A549 (cell line): ENCODE data around the gene ZNF497. TPM values are rescaled to one million over a fixed set of nuclear protein-coding genes. Genes with fewer than 3 reads are reported as not detected.
A peak's percentile ranks its signal among the peaks of the same experiment; 100 is the strongest.

Experiments
- ATAC-seq, 2 experiments: fragments of 200-7000 bp in 1 of 2; fragments of >200 bp in 1 of 2; cut with Nextera tagmentation in 1 of 2; cut with Tn5 transposase in 1 of 2; 3 replicates each; pipeline versions ENCODE4 v1.8.0 to v1.9.1; 2018 to 2020; ENCODE audit warnings: mild to moderate bottlenecking in 1 of 2, moderate library complexity in 1 of 2
- CTCF ChIA-PET: fragments of 300-600 bp; sonication (Branson Sonifier 250); formaldehyde crosslinking; extraction: SDS; loops from one replicate; lab custom pipeline; 2021; ENCODE audit warnings: antibody characterized with exemption, inconsistent platforms; lab: Yijun Ruan, JAX
- POLR2A ChIA-PET: fragments of 350-600 bp; formaldehyde crosslinking; extraction: SDS; loops from one replicate; lab custom pipeline; 2021; ENCODE audit warnings: antibody characterized with exemption, inconsistent platforms; lab: Yijun Ruan, JAX
- DNase-seq, 2 experiments: peaks; one replicate each; pipeline versions ENCODE4 v3.0.0 to v3.0.0-alpha.2; 2011 to 2016; ENCODE audit warnings: low read depth in 1 of 2, low spot score in 1 of 2
- FAIRE-seq: peaks from 2 replicates; lab custom pipeline; 2011; peaks lifted over from hg19 to GRCh38; lab: Jason Lieb, UNC
- H3K27ac ChIP-seq, 2 experiments: fragments of >200 bp; sonication (Bioruptor Twin); formaldehyde crosslinking; 3 replicates each; pipeline ENCODE4 v1.5.1; 2016 to 2017
- H3K4me1 ChIP-seq: fragments of >200 bp; sonication (Bioruptor Twin); formaldehyde crosslinking; 3 replicates; pipeline ENCODE4 v1.6.1; 2016
- H3K4me2 ChIP-seq: fragments of >200 bp; sonication (Bioruptor Twin); formaldehyde crosslinking; 3 replicates; pipeline ENCODE4 v1.6.1; 2016
- H3K4me3 ChIP-seq: fragments of >200 bp; sonication (Bioruptor Twin); formaldehyde crosslinking; 3 replicates; pipeline ENCODE4 v1.5.1; 2016
- H3K9me3 ChIP-seq: fragments of >200 bp; sonication (Bioruptor Twin); formaldehyde crosslinking; 3 replicates; pipeline ENCODE4 v1.6.1; 2016
- CBX2 ChIP-seq: fragments of 200-600 bp; sonication (generic); IDR thresholded peaks from 2 replicates; pipeline ENCODE4 v1.6.1; 2016; ENCODE audit warnings: low read depth, mild to moderate bottlenecking, borderline replicate concordance
- CBX8 ChIP-seq: fragments of 200-600 bp; sonication (generic); IDR thresholded peaks from 2 replicates; pipeline ENCODE4 v1.6.1; 2016
- CEBPB ChIP-seq, 2 experiments: fragments of >200 bp in 1 of 2; sonication (Bioruptor Twin) in 1 of 2; formaldehyde crosslinking in 1 of 2; IDR thresholded peaks; 2 replicates each; pipeline ENCODE4 v1.6.1; 2012 to 2016
- EHF ChIP-seq: fragments of 250-450 bp; sonication (Bioruptor Pico); IDR thresholded peaks from 2 replicates; pipeline ENCODE4 v1.5.0; 2020; ENCODE audit warnings: mild to moderate bottlenecking
- EP300 ChIP-seq, 2 experiments: fragments of >200 bp; sonication (Bioruptor Twin); formaldehyde crosslinking; IDR thresholded peaks; 2 replicates in 1 of 2; 3 replicates in 1 of 2; pipeline ENCODE4 v1.6.1; 2016 to 2017
- FOSB ChIP-seq: fragments of 250-450 bp; sonication (Bioruptor Pico); IDR thresholded peaks from 2 replicates; pipeline ENCODE4 v1.5.0; 2020; ENCODE audit warnings: mild to moderate bottlenecking, moderate library complexity
- FOXS1 ChIP-seq: fragments of 250-450 bp; sonication (Bioruptor Pico); IDR thresholded peaks from 2 replicates; pipeline ENCODE4 v1.5.0; 2020; ENCODE audit warnings: mild to moderate bottlenecking, moderate library complexity
- HEYL ChIP-seq: fragments of 250-450 bp; sonication (Bioruptor Pico); IDR thresholded peaks from 2 replicates; pipeline ENCODE4 v1.8.0; 2021; ENCODE audit warnings: mild to moderate bottlenecking, moderate library complexity
- HOXA7 ChIP-seq: fragments of 250-450 bp; sonication (Bioruptor Pico); IDR thresholded peaks from 2 replicates; pipeline ENCODE4 v1.5.0; 2020; ENCODE audit warnings: mild to moderate bottlenecking, moderate library complexity
- HOXB13 ChIP-seq: fragments of 250-450 bp; sonication (Bioruptor Pico); IDR thresholded peaks from 2 replicates; pipeline ENCODE4 v1.5.0; 2020; ENCODE audit warnings: low read depth, mild to moderate bottlenecking, moderate library complexity
- JUN ChIP-seq, 2 experiments: fragments of >200 bp; sonication (Bioruptor Twin); formaldehyde crosslinking; IDR thresholded peaks; 2 replicates in 1 of 2; 3 replicates in 1 of 2; pipeline ENCODE4 v1.6.1; 2016 to 2017
- JUNB ChIP-seq: fragments of >200 bp; sonication (Bioruptor Twin); formaldehyde crosslinking; IDR thresholded peaks from 2 replicates; pipeline ENCODE4 v1.6.1; 2016
- MAFK ChIP-seq: fragments of 450-650 bp; IDR thresholded peaks from 2 replicates; pipeline ENCODE4 v1.6.1; 2014; ENCODE audit not compliant: partially characterized antibody
- MAZ ChIP-seq: fragments of 150-350 bp; IDR thresholded peaks from 2 replicates; pipeline ENCODE4 v1.6.1; 2014; ENCODE audit warnings: antibody characterized with exemption, low read depth, low read length, borderline replicate concordance
- MYC ChIP-seq: IDR thresholded peaks from 2 replicates; pipeline ENCODE4 v1.6.1; 2012; ENCODE audit warnings: mild to moderate bottlenecking, inconsistent platforms, low read length, improper control_type of control experiment, borderline replicate concordance
- NFE2L2 ChIP-seq: fragments of 150-350 bp; conservative IDR thresholded peaks from 2 replicates; pipeline ENCODE4 v1.6.1; 2014; ENCODE audit warnings: low read length
- NPAS2 ChIP-seq: fragments of 250-450 bp; sonication (Bioruptor Pico); IDR thresholded peaks from 2 replicates; pipeline ENCODE4 v1.8.0; 2022; ENCODE audit warnings: mild to moderate bottlenecking, moderate library complexity, borderline replicate concordance
- POLR2A ChIP-seq: IDR thresholded peaks from 2 replicates; pipeline ENCODE4 v1.6.1; 2012; ENCODE audit warnings: mild to moderate bottlenecking, low read length
- POLR2AphosphoS2 ChIP-seq: conservative IDR thresholded peaks from 2 replicates; pipeline ENCODE4 v1.6.1; 2012; ENCODE audit warnings: low read length, improper control_type of control experiment, inconsistent platforms
- RAD21 ChIP-seq, 2 experiments: fragments of >200 bp in 1 of 2; sonication (Bioruptor Twin) in 1 of 2; formaldehyde crosslinking in 1 of 2; IDR thresholded peaks in 1 of 2; conservative IDR thresholded peaks in 1 of 2; 2 replicates in 1 of 2; 3 replicates in 1 of 2; pipeline ENCODE4 v1.6.1; 2012 to 2018; ENCODE audit warnings: inconsistent platforms in 1 of 2
- RARB ChIP-seq: fragments of 250-450 bp; sonication (Bioruptor Pico); IDR thresholded peaks from 2 replicates; pipeline ENCODE4 v1.8.0; 2021; ENCODE audit warnings: mild to moderate bottlenecking, moderate library complexity
- RFX5 ChIP-seq: fragments of 450-650 bp; IDR thresholded peaks from 2 replicates; pipeline ENCODE4 v1.7.1; 2014; ENCODE audit warnings: antibody characterized with exemption, mild to moderate bottlenecking, moderate library complexity
- RNF2 ChIP-seq: fragments of 200-600 bp; sonication (generic); IDR thresholded peaks from 2 replicates; pipeline ENCODE4 v1.6.1; 2016; ENCODE audit warnings: low read depth, mild to moderate bottlenecking, antibody characterized with exemption, moderate library complexity, borderline replicate concordance
- SMC3 ChIP-seq: fragments of >200 bp; sonication (Bioruptor Twin); formaldehyde crosslinking; IDR thresholded peaks from 3 replicates; pipeline ENCODE4 v1.6.1; 2018; ENCODE audit warnings: inconsistent platforms
- TP53 ChIP-seq: fragments of 250-450 bp; sonication (Bioruptor Pico); IDR thresholded peaks from 2 replicates; pipeline ENCODE4 v1.5.0; 2021; ENCODE audit warnings: mild to moderate bottlenecking, moderate library complexity
- ZFP36 ChIP-seq: fragments of 450-650 bp; IDR thresholded peaks from 2 replicates; pipeline ENCODE4 v1.6.1; 2014; ENCODE audit warnings: borderline replicate concordance; ENCODE audit not compliant: partially characterized antibody
- ZSCAN20 ChIP-seq: fragments of 250-450 bp; sonication (Bioruptor Pico); IDR thresholded peaks from 2 replicates; pipeline ENCODE4 v1.8.0; 2022; ENCODE audit warnings: mild to moderate bottlenecking, moderate library complexity
- WGBS: methylation state at CpG from one replicate; pipeline ENCODE4 v1.1.6; 2017; ENCODE audit errors: missing lambda C conversion rate; 5-methylcytosine and 5-hydroxymethylcytosine counted together
- polyA plus RNA-seq, 4 experiments: library from polyadenylated mRNA; depleted of rRNA in 3 of 4; stranded (reverse); fragments of >200 nt; fragmentation: RNase III in 1 of 4; extraction: RNeasy Plus Mini Kit Qiagen cat#74134 plus additional on column Dnase treatment in 1 of 4; gene quantifications; 2 replicates in 3 of 4; 3 replicates in 1 of 4; pipeline ENCODE4 v1.2.3, GENCODE V29; 2011 to 2017
- TF ChIP-seq, protein P1 (sequence below): fragments of 200-600 bp; sonication (generic); IDR thresholded peaks from 2 replicates; pipeline ENCODE4 v1.6.1; 2016; ENCODE audit warnings: antibody characterized with exemption, mild to moderate bottlenecking, moderate library complexity
- TF ChIP-seq, protein P2 (sequence below): fragments of 250-450 bp; sonication (Bioruptor Pico); IDR thresholded peaks from 2 replicates; pipeline ENCODE4 v1.5.0; 2021; ENCODE audit warnings: mild to moderate bottlenecking, moderate library complexity, borderline replicate concordance
- TF ChIP-seq, protein P3 (sequence below): fragments of >200 bp; sonication (Bioruptor Twin); formaldehyde crosslinking; IDR thresholded peaks from 3 replicates; pipeline ENCODE4 v1.5.1; 2016

ZNF497 gene
- polyA plus RNA-seq, 2 of the 4 experiments (the other 2 are of a cell fraction) = 1.1 to 2.0 TPM

DNA sequence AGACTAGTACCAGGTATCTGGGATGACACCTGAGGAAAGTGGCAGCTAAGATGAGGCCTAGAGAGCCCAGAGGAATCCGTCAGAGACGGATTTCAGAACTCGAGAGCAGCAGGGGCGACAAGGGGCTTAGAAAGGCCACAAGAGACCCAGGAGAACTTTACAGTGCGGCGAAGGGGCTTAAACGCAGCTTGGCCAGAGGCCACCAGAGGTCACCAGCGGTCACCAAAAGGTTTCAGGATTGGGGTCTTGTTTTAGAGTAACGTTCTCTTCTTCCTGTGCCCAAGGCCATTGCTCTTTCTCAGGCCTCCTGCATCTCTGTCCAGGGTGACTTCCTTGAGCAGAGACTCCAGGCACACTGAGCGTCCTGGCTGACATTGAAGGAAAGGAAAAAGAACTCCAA is 33.6 kb downstream of the ZNF497 start:
- ChIA-PET POLR2A (no interaction called here), CTCF (interaction anchor here (0.7 to 3.3 kb wide), 3 partner anchors 19 to 191 kb away, joined by 3 to 13 read pairs (median 3); partner anchors contain the start of gene ZBTB45)
- H3K9me3 ChIP-seq = peaks cover 11% of the 10 kb centered on the region; the same call in 1 of the 3 replicates
- FAIRE-seq (no peak), ATAC-seq (no peak), DNase-seq (peak in 1 of 2 experiments; percentile 44)
- WGBS = 74% methylated on average over 10 of the region's 10 CpGs
- H3K4me1 ChIP-seq = peaks cover 13% of the 10 kb centered on the region; the same call in 2 of the 3 replicates
- H3K4me2 ChIP-seq = no peak overlapping the region
- TF ChIP-seq RAD21 (conservative IDR thresholded peaks at IDR 0.05 in 1 of 2, IDR thresholded peaks at IDR 0.05 in 1 of 2) (peak; percentile 20 to 46; a peak in 2 of 5 replicates), SMC3 (0 out of 3 replicates have a peak, but pooled peaks have one; percentile 22)
- TF ChIP-seq, protein P1, sequence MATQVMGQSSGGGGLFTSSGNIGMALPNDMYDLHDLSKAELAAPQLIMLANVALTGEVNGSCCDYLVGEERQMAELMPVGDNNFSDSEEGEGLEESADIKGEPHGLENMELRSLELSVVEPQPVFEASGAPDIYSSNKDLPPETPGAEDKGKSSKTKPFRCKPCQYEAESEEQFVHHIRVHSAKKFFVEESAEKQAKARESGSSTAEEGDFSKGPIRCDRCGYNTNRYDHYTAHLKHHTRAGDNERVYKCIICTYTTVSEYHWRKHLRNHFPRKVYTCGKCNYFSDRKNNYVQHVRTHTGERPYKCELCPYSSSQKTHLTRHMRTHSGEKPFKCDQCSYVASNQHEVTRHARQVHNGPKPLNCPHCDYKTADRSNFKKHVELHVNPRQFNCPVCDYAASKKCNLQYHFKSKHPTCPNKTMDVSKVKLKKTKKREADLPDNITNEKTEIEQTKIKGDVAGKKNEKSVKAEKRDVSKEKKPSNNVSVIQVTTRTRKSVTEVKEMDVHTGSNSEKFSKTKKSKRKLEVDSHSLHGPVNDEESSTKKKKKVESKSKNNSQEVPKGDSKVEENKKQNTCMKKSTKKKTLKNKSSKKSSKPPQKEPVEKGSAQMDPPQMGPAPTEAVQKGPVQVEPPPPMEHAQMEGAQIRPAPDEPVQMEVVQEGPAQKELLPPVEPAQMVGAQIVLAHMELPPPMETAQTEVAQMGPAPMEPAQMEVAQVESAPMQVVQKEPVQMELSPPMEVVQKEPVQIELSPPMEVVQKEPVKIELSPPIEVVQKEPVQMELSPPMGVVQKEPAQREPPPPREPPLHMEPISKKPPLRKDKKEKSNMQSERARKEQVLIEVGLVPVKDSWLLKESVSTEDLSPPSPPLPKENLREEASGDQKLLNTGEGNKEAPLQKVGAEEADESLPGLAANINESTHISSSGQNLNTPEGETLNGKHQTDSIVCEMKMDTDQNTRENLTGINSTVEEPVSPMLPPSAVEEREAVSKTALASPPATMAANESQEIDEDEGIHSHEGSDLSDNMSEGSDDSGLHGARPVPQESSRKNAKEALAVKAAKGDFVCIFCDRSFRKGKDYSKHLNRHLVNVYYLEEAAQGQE = no peak
- H3K27ac ChIP-seq = no peak overlapping the region
- H3K4me3 ChIP-seq = no peak overlapping the region

DNA sequence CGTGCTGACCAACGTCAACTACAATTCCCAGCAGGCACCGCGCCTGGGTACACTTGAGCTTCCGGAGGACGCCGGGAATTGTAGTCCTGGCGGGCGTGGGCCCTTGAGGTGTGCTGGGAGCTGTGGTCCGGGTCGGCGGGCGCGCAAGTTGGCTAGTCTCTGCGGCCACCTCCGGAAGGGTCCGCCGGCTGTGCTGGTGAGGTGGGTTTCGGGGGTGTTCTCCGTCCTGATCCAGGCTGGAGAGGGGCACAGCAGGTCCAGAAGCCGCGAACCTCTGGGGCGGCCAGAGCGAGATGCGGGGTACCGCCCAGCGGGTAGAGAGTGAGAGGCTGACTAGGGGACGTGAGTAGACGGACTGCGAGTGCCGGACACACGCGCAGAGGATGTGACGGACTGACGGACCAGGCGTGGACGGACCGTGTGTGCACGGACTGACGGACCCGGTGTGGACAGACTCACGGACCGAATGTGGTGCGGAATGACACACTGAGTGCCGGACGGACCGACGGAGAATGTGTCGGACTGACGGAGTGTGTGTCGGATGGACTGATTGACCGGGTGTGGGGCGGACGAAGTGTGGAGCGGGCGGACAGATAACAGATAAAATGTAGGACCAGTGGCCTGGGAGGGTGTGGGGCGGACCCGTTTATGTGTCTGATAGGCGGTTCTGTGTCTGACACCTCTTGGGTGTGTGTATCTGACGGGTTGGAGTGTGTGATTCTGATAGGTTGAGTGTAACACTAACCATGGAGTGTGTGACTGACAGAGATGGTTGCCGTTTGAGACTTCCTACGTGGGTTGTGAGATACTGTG is 35.4 kb downstream of the ZNF497 start, which contains the start of gene ZSCAN22:
TSS of gene ZSCAN22 (plus strand) at position 81 of the 813 bp plus-strand sequence. CDS start 7,809 bp downstream, outside the sequence.
- peak; percentile 76 for FAIRE-seq
- Histone ChIP-seq H3K27ac (peak within 1 kb of the TSS; percentile 88 to 95), H3K4me2 (peak within 1 kb of the TSS; percentile 93), H3K9me3 (peaks cover 12% of the 10 kb centered on the region; the same call in 1 of the 3 replicates), H3K4me3 (peak within 1 kb of the TSS; percentile 69), H3K4me1 (peaks cover 13% of the 10 kb centered on the region; the same call in 2 of the 3 replicates)
- CTCF ChIA-PET = interaction anchor here (0.6 to 1.6 kb wide), 3 partner anchors 8 to 43 kb away, joined by 3 to 7 read pairs (median 4); partner anchors contain the start of gene ERVK3-1
- POLR2A ChIA-PET = interaction anchor here (0.6 to 1.3 kb wide), 10 partner anchors 10 to 645 kb away, joined by 3 to 41 read pairs (median 6); partner anchors contain the start of genes ERVK3-1, ZBTB45, ZNF274 and ZNF497
- ATAC-seq = peak; percentile 96 to 97
- DNase-seq = peak; percentile 99
- 1% methylated on average over 58 of the region's 62 CpGs for WGBS
- TF ChIP-seq POLR2AphosphoS2 (no peak), MAZ (0 out of 2 replicates have a peak, but pooled peaks have one; percentile 52), CEBPB (IDR thresholded peaks at IDR 0.05) (no peak), HOXA7 (no peak), ZFP36 (no peak), NPAS2 (CRISPR knock-in tag) (no peak), RFX5 (peak; percentile 65; the same call in 1 of the 2 replicates), POLR2A (peak; percentile 59), ZSCAN20 (CRISPR knock-in tag) (no peak), HOXB13 (no peak), JUN (IDR thresholded peaks at IDR 0.05) (peak; percentile 94 to 99), MAFK (no peak), MYC (peak; percentile 55), FOXS1 (CRISPR knock-in tag) (no peak), CBX2 (no peak), EP300 (IDR thresholded peaks at IDR 0.05) (no peak), NFE2L2 (no peak), EHF (no peak), CBX8 (no peak), RARB (CRISPR knock-in tag) (no peak), RNF2 (no peak), HEYL (no peak), FOSB (CRISPR knock-in tag) (no peak), JUNB (no peak), TP53 (CRISPR knock-in tag) (peak; percentile 44; the same call in 1 of the 2 replicates)
- TF ChIP-seq, protein P2, sequence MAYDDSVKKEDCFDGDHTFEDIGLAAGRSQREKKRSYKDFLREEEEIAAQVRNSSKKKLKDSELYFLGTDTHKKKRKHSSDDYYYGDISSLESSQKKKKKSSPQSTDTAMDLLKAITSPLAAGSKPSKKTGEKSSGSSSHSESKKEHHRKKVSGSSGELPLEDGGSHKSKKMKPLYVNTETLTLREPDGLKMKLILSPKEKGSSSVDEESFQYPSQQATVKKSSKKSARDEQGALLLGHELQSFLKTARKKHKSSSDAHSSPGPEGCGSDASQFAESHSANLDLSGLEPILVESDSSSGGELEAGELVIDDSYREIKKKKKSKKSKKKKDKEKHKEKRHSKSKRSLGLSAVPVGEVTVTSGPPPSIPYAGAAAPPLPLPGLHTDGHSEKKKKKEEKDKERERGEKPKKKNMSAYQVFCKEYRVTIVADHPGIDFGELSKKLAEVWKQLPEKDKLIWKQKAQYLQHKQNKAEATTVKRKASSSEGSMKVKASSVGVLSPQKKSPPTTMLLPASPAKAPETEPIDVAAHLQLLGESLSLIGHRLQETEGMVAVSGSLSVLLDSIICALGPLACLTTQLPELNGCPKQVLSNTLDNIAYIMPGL = 0 out of 2 replicates have a peak, but pooled peaks have one; percentile 21
- TF ChIP-seq, protein P3, sequence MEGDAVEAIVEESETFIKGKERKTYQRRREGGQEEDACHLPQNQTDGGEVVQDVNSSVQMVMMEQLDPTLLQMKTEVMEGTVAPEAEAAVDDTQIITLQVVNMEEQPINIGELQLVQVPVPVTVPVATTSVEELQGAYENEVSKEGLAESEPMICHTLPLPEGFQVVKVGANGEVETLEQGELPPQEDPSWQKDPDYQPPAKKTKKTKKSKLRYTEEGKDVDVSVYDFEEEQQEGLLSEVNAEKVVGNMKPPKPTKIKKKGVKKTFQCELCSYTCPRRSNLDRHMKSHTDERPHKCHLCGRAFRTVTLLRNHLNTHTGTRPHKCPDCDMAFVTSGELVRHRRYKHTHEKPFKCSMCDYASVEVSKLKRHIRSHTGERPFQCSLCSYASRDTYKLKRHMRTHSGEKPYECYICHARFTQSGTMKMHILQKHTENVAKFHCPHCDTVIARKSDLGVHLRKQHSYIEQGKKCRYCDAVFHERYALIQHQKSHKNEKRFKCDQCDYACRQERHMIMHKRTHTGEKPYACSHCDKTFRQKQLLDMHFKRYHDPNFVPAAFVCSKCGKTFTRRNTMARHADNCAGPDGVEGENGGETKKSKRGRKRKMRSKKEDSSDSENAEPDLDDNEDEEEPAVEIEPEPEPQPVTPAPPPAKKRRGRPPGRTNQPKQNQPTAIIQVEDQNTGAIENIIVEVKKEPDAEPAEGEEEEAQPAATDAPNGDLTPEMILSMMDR = no peak
